ENCODE results near the gene GNA15. TPM values are rescaled to one million over a fixed set of nuclear protein-coding genes. Genes with fewer than 3 reads are reported as not detected.

GNA15 gene
- total and polyA plus RNA-seq, 2 experiments from 2014 or later = 0.29 to 1.5 TPM

DNA sequence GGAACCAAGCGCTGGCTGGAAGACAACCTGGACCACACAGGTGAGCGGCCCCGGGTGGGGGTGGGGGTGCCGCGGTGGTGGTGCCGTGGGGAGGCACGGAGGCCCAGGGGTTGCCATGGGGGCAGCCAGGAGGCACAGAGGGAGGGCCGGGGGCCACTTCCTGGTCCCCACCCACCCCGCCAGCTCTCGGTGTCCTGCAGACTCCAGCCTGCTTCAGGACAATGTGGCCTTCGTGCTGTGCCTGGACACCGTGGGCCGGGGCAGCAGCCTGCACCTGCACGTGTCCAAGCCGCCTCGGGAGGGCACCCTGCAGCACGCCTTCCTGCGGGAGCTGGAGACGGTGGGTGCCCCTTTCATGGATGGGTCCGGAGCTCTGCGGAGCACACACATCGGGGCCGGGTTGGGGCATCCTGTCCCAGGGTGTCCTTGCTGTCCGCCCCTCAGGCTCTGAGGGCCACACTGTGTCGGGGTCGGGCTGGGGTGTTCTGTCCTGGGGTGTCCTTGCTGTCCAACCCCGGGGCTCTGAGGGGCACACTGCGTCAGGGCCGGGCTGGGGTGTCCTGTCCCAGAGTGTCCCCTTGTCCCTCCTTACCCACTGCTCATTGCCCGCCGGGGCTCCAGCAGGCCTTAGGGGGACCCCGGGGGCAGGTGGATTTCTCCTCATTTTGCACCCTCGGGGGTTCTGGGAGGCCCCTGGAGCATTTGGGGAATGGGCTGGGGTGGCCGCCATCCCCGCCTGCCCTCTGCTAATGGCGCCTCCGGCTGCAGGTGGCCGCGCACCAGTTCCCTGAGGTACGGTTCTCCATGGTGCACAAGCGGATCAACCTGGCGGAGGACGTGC lies 68.2 kb downstream of the GNA15 start:
- no peak for DNase-seq (ENCODE audit: low spot score)
- no peak overlapping the region for H3K4me3 ChIP-seq
- no peak overlapping the region for H2AFZ ChIP-seq
- WGBS (ENCODE audit: low lambda C conversion rate, missing lambda C conversion rate) = 96% methylated on average over 36 of the region's 43 CpGs
- TF ChIP-seq, protein P1, sequence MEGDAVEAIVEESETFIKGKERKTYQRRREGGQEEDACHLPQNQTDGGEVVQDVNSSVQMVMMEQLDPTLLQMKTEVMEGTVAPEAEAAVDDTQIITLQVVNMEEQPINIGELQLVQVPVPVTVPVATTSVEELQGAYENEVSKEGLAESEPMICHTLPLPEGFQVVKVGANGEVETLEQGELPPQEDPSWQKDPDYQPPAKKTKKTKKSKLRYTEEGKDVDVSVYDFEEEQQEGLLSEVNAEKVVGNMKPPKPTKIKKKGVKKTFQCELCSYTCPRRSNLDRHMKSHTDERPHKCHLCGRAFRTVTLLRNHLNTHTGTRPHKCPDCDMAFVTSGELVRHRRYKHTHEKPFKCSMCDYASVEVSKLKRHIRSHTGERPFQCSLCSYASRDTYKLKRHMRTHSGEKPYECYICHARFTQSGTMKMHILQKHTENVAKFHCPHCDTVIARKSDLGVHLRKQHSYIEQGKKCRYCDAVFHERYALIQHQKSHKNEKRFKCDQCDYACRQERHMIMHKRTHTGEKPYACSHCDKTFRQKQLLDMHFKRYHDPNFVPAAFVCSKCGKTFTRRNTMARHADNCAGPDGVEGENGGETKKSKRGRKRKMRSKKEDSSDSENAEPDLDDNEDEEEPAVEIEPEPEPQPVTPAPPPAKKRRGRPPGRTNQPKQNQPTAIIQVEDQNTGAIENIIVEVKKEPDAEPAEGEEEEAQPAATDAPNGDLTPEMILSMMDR (IDR thresholded peaks at IDR 0.05; ENCODE audit: poor library complexity) = no peak
- no peak for TF ChIP-seq EZH2phosphoT487 (IDR thresholded peaks at IDR 0.05; ENCODE audit: low read depth, severe bottlenecking, unreplicated experiment)
- TF ChIP-seq EZH2 (IDR thresholded peaks at IDR 0.05; ENCODE audit: borderline replicate concordance) = no peak
- H3K9me2 ChIP-seq (replicated peaks; ENCODE audit: insufficient read depth) = no peaks in the 10 kb centered on the region
- H3K9me3 ChIP-seq (ENCODE audit: low read depth) = no peaks in the 10 kb centered on the region
- H3K27ac ChIP-seq = no peak overlapping the region
- H3K4me1 ChIP-seq (ENCODE audit: insufficient read depth) = no peaks in the 10 kb centered on the region
- H3K27me3 ChIP-seq = no peaks in the 10 kb centered on the region
- H3K4me2 ChIP-seq = no peak overlapping the region
- no peaks in the 10 kb centered on the region for H3K79me2 ChIP-seq
- H4K20me1 ChIP-seq (ENCODE audit: insufficient read depth, poor library complexity, severe bottlenecking) = no peaks in the 10 kb centered on the region
- no peaks in the 10 kb centered on the region for H3K36me3 ChIP-seq (replicated peaks; ENCODE audit: insufficient read depth, low read depth)

- TF ChIP-seq, protein P1 (IDR thresholded peaks at IDR 0.05; ENCODE audit: poor library complexity) = no peak
- TF ChIP-seq EZH2phosphoT487 (IDR thresholded peaks at IDR 0.05; ENCODE audit: low read depth, severe bottlenecking, unreplicated experiment) (no peak), EZH2 (IDR thresholded peaks at IDR 0.05; ENCODE audit: borderline replicate concordance) (no peak)
- H3K4me2 ChIP-seq = no peak overlapping the region
- H3K27ac ChIP-seq = no peak overlapping the region
- DNase-seq (ENCODE audit: low spot score) = no peak
- no peaks in the 10 kb centered on the region for H3K9me3 ChIP-seq (ENCODE audit: low read depth)
- H4K20me1 ChIP-seq (ENCODE audit: insufficient read depth, poor library complexity, severe bottlenecking) = no peaks in the 10 kb centered on the region
- H3K79me2 ChIP-seq = no peaks in the 10 kb centered on the region
- no peaks in the 10 kb centered on the region for H3K27me3 ChIP-seq
- H3K4me1 ChIP-seq (ENCODE audit: insufficient read depth) = no peaks in the 10 kb centered on the region
- H3K36me3 ChIP-seq (replicated peaks; ENCODE audit: insufficient read depth, low read depth) = no peaks in the 10 kb centered on the region
- H3K9me2 ChIP-seq (replicated peaks; ENCODE audit: insufficient read depth) = no peaks in the 10 kb centered on the region
- H3K4me3 ChIP-seq = no peak overlapping the region
- WGBS (ENCODE audit: low lambda C conversion rate, missing lambda C conversion rate) = 95% methylated on average over 32 of the region's 35 CpGs
- H2AFZ ChIP-seq = no peak overlapping the region
Observed at GRCh38 chr19:3204646-3205275, 68.9 kb downstream of the GNA15 start.

DNA sequence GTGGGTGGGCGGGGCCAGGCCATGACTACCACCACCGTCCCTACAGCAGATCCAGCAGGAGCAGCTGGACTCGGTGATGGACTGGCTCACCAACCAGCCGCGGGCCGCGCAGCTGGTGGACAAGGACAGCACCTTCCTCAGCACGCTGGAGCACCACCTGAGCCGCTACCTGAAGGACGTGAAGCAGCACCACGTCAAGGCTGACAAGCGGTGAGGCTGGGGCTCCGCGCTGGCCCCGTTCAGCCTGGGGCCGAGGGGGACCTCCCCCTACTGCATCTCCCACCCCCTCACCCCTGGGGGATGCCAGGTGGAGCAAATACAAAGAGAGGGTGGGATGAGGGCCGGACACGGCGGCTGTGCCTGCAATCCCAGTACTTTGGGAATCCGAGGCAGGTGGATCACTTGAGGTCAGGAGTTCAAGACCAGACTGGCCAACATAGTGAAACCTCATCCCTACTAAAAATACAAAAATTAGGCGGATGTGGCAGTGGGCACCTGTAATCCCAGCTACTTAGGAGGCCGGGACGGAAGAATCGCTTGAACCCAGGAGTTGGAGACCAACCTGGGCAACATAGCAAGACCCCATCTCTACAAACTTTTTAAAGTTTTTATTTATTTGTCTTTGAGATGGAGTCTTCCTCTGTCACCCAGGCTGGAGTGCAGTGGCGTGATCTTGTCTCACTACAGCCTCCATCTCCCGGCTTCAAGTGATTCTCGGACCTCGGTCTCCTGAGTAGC lies 70.6 kb downstream of the GNA15 start:
- Histone ChIP-seq H3K4me2 (no peak overlapping the region), H4K20me1 (ENCODE audit: insufficient read depth, poor library complexity, severe bottlenecking) (no peaks in the 10 kb centered on the region), H3K9me2 (replicated peaks; ENCODE audit: insufficient read depth) (no peaks in the 10 kb centered on the region), H3K36me3 (replicated peaks; ENCODE audit: insufficient read depth, low read depth) (no peaks in the 10 kb centered on the region), H3K4me3 (no peak overlapping the region), H3K4me1 (ENCODE audit: insufficient read depth) (no peaks in the 10 kb centered on the region), H3K9me3 (ENCODE audit: low read depth) (no peaks in the 10 kb centered on the region), H3K27ac (no peak overlapping the region), H3K27me3 (no peaks in the 10 kb centered on the region), H3K79me2 (no peaks in the 10 kb centered on the region), H2AFZ (no peak overlapping the region)
- no peak for DNase-seq (ENCODE audit: low spot score)
- 99% methylated on average over 21 of the region's 28 CpGs for WGBS (ENCODE audit: low lambda C conversion rate, missing lambda C conversion rate)
- TF ChIP-seq EZH2phosphoT487 (IDR thresholded peaks at IDR 0.05; ENCODE audit: low read depth, severe bottlenecking, unreplicated experiment) (no peak), EZH2 (IDR thresholded peaks at IDR 0.05; ENCODE audit: borderline replicate concordance) (no peak)
- TF ChIP-seq, protein P1 (IDR thresholded peaks at IDR 0.05; ENCODE audit: poor library complexity) = no peak
